Glutamatergic neuron (in vitro differentiated cells): ENCODE results near the gene PHPT1. TPM values are rescaled to one million over a fixed set of nuclear protein-coding genes. Genes with fewer than 3 reads are reported as not detected.
"Not testable (repeated sequence)": the region's sequence is repeated elsewhere in the genome, so short reads cannot be mapped to it uniquely, and the experiment has no call there.

Experiments used
- DNase-seq: peaks from one replicate; pipeline ENCODE4 v3.0.0; 2022
- H3K27ac Mint-ChIP-seq: one replicate; pipeline ENCODE4 v1.8.0; 2020; ENCODE audit warnings: mild to moderate bottlenecking, mixed read lengths, inconsistent platforms; ENCODE audit not compliant: unreplicated experiment
- H3K27me3 Mint-ChIP-seq: one replicate; pipeline ENCODE4 v1.8.0; 2020; ENCODE audit warnings: mild to moderate bottlenecking, moderate library complexity, mixed read lengths, inconsistent platforms; ENCODE audit not compliant: unreplicated experiment
- H3K36me3 Mint-ChIP-seq: one replicate; pipeline ENCODE4 v1.8.0; 2020; ENCODE audit warnings: mild to moderate bottlenecking, mixed read lengths, inconsistent platforms; ENCODE audit not compliant: unreplicated experiment
- H3K4me1 Mint-ChIP-seq: one replicate; pipeline ENCODE4 v1.8.0; 2020; ENCODE audit warnings: mild to moderate bottlenecking, low read depth, mixed read lengths, inconsistent platforms; ENCODE audit not compliant: unreplicated experiment
- H3K4me3 Mint-ChIP-seq: one replicate; pipeline ENCODE4 v1.8.0; 2020; ENCODE audit warnings: mild to moderate bottlenecking, mixed read lengths, inconsistent platforms; ENCODE audit not compliant: unreplicated experiment
- H3K9me3 Mint-ChIP-seq: one replicate; pipeline ENCODE4 v1.8.0; 2020; ENCODE audit warnings: mild to moderate bottlenecking, moderate library complexity, mixed read lengths, inconsistent platforms; ENCODE audit not compliant: unreplicated experiment
- total RNA-seq: library from RNA; stranded (reverse); fragmentation: NEBNext Ultra II Directional; extraction: Animal tissue kit (Norgen Biotek cat#: 25700); gene quantifications from one replicate; pipeline ENCODE4 v1.2.1, GENCODE V29; 2021; ENCODE audit not compliant: unreplicated experiment
- TF ChIP-seq, protein P1 (sequence below): fragments of 200-600 bp; sonication (generic); IDR thresholded peaks from one replicate; pipeline ENCODE4 v1.5.0; 2021; ENCODE audit not compliant: partially characterized antibody, unreplicated experiment

The PHPT1 gene
- total RNA-seq, 1 donor from 2014 or later = 101 TPM

DNA sequence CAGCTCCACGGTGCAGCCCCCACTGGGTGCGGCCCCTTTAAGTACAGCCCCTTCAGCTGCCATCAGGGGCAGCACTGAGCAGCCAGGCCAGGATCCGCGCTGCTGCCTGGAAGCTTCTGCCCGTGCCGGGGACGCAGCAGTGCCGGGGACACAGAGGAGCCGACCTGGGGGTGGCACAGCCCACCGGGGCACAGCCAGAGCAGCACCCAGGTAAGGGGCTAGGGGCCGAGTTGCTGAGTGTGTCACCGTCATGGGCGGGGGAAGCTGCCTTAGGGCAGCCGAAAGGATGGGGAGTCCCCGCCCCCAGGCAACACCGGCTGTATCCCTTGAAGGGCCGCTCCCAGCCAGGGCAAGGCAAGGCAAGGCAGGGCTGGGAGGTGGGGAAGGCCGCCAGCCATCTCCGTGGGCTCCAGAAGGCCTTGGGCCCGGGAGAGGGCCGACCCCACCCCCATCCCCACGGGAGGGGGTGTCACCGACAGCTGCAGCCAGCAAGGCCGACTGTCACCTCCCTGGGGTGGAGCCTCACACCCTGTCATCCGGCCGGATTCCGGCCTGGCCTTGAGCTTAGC, 6.7 kb upstream of the PHPT1 start, which contains the start of gene AJM1:
AJM1 (plus strand) TSS at position 99 of the 569 bp plus-strand sequence. CDS start 1,937 bp downstream, outside the sequence.
- not testable (repeated sequence) for H3K36me3 Mint-ChIP-seq, H3K4me1 Mint-ChIP-seq, H3K27me3 Mint-ChIP-seq, H3K9me3 Mint-ChIP-seq
- DNase-seq = peak; percentile 91
- Mint-ChIP-seq H3K4me3 (peak within 1 kb of the TSS; percentile 72), H3K27ac (peak within 1 kb of the TSS; percentile 89)
- TF ChIP-seq, protein P1, sequence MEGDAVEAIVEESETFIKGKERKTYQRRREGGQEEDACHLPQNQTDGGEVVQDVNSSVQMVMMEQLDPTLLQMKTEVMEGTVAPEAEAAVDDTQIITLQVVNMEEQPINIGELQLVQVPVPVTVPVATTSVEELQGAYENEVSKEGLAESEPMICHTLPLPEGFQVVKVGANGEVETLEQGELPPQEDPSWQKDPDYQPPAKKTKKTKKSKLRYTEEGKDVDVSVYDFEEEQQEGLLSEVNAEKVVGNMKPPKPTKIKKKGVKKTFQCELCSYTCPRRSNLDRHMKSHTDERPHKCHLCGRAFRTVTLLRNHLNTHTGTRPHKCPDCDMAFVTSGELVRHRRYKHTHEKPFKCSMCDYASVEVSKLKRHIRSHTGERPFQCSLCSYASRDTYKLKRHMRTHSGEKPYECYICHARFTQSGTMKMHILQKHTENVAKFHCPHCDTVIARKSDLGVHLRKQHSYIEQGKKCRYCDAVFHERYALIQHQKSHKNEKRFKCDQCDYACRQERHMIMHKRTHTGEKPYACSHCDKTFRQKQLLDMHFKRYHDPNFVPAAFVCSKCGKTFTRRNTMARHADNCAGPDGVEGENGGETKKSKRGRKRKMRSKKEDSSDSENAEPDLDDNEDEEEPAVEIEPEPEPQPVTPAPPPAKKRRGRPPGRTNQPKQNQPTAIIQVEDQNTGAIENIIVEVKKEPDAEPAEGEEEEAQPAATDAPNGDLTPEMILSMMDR = peak; percentile 86

DNA sequence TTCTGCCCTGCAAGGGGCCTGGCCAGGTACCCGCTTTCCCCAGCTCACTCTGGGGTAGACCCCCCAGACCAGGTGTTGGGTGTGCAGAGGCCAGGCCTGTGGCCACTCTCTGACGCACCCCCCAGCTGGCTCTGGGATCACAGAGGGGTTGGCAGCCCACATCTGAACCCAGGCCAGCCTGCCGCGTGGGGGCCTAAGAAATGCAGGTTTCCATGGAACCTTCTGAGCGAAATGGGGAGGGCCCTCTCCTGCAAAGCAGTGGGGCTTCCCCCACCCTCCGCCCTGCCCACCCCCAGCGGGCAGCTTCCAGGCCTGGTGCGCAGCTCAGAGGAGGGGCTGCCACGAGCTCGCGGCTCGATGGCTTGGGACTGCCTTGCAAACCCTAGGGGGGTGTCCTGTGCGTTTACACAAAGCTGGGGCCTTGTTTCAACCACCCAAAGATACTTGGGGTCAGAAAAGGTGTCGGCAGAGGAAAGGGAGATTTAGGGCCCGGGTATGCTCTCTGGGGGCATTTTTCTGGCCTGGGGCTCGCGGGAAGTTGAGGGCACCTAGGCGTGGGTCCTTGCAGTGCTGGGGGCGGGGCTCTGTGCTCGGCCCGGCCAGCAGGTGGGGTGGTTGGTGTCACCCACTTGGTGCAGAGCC, 5.9 kb upstream of the PHPT1 start:
- Mint-ChIP-seq H3K27me3 (peaks cover 11% of the 10 kb centered on the region), H3K4me3 (peak overlapping the region; percentile 75), H3K27ac (peak overlapping the region; percentile 52)
- H3K9me3 Mint-ChIP-seq, DNase-seq, H3K4me1 Mint-ChIP-seq, H3K36me3 Mint-ChIP-seq: not testable (repeated sequence)

DNA sequence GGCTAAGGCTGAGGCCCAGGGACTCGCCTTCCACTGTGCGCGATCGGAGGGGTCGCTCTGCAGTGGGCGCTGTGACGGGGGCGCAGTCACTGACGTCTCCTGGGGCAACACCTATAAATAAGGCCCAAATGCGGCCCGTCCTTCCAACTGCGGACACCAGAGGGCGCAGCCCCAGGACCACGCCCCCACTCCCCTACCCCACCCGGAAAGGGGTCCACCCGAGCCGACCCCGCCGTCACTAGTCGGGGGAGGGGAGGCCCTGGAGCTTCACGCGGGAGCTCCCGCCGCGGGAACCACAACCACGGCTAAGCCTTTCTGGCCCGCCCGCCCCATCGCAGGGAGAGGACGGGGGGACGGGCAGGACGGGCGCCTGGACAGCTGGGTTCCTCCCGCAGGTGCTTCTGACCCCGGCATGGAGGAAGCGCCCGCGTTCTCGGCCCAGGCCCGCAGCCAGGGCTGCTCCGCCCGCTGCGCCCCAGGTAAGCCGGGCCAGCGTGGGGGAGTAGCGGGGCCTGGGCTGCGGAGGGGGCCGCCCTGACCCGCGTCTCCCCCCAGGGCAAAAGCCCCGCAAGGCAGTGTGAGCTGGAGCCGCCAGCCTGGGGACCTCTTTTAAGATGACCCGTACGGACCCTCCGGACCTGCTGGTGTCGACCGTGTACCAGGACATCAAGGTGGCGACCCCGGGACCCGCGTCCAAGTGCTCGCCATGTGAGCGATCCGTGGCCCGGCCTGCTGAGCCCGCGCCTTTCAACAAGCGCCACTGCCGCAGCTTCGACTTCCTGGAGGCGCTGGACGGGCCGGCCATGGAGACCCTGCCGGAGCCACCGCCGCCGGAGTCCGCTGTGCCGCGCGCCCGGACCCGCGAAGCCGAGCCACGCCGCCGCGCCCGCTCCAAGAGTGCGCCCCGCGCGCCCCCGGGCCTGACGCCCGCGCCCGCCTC, 5.1 kb upstream of the PHPT1 start:
- H3K27ac Mint-ChIP-seq = not testable (repeated sequence)

DNA sequence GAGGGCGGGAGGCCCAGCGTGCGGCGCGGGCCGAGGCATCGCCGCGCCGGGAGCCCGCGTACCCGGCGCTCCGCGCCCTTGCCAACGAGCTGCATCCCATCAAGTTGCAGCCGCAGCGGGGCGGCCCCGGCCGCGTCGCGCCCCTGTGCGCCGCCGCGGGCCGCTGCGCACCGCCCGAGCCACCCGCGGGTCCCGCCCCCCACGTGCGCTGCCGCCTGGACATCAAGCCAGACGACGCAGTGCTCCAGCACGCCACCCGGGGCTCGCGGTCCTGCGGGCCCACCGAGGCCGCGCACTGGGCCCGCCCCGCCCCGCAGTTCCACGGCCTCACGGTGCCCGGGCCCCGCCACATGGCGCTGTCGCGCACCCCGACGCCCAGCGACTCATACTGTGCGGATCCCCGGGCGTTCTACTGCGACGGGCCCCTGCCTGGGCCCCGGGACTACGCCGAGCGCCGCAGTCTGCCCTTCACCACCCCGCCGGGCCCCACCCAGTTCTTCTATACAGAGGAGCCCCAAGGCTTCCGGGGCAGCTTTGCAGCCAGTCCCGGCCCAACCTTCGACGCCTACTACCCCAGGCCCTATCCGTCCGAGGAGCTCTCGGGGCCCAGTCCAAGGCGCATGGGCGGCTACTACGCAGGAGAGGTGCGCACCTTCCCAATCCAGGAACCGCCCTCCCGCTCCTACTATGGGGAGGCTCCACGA, 4.3 kb upstream of the PHPT1 start:
- no peak for DNase-seq
- Mint-ChIP-seq H3K27ac (no peak overlapping the region), H3K9me3 (peaks cover 9% of the 10 kb centered on the region), H3K4me1 (peaks cover 8% of the 10 kb centered on the region), H3K36me3 (no peaks in the 10 kb centered on the region), H3K27me3 (peaks cover 16% of the 10 kb centered on the region), H3K4me3 (no peak overlapping the region)
- TF ChIP-seq, protein P1 = no peak

More for the DNA sequence above, 5.1 kb upstream of the PHPT1 start:
- peaks cover 13% of the 10 kb centered on the region for H3K27me3 Mint-ChIP-seq
- DNase-seq = peak; percentile 70
- H3K36me3 Mint-ChIP-seq, H3K9me3 Mint-ChIP-seq, H3K4me1 Mint-ChIP-seq: not testable (repeated sequence)
- peak overlapping the region; percentile 75 for H3K4me3 Mint-ChIP-seq
- TF ChIP-seq, protein P1 = peak; percentile 90
